Kidney epithelial cell (primary cell): ENCODE measurements around the gene CTLA4. TPM values are rescaled to one million over a fixed set of nuclear protein-coding genes. Genes with fewer than 3 reads are reported as not detected.

Experiments
- DNase-seq: peaks from one replicate; pipeline ENCODE4 v3.0.0-alpha.2; 2010; ENCODE audit warnings: low read depth
- H3K27me3 ChIP-seq: 2 replicates; pipeline ENCODE4 v1.6.0; 2011; ENCODE audit warnings: low read length; ENCODE audit not compliant: control insufficient read depth, insufficient read depth
- H3K36me3 ChIP-seq: 2 replicates; pipeline ENCODE4 v1.5.1; 2011; ENCODE audit warnings: low read length; ENCODE audit not compliant: control insufficient read depth, insufficient read depth
- H3K4me3 ChIP-seq: 2 replicates; pipeline ENCODE4 v1.5.1; 2011; ENCODE audit warnings: low read depth, mild to moderate bottlenecking, control low read depth, low read length
- total RNA-seq: library from RNA; depleted of rRNA; stranded (reverse); fragments of >200 nt; gene quantifications from 2 replicates; pipeline ENCODE4 v1.2.3, GENCODE V29; 2015
- TF ChIP-seq, protein P1 (sequence below): IDR thresholded peaks from 2 replicates; pipeline ENCODE4 v1.5.1; 2011; ENCODE audit warnings: mild to moderate bottlenecking, moderate library complexity, low read length, control low read depth, inconsistent platforms; ENCODE audit not compliant: insufficient read depth, poor library complexity, severe bottlenecking

The CTLA4 gene
- total RNA-seq, 1 donor from 2014 or later = not detected

GRCh38 chr2:203870481-203870880 lies 2.9 kb downstream of the CTLA4 start:
- no peak for DNase-seq
- peaks cover 2% of the 10 kb centered on the region for H3K27me3 ChIP-seq
- no peaks in the 10 kb centered on the region for H3K36me3 ChIP-seq
- no peak overlapping the region for H3K4me3 ChIP-seq
- TF ChIP-seq, protein P1, sequence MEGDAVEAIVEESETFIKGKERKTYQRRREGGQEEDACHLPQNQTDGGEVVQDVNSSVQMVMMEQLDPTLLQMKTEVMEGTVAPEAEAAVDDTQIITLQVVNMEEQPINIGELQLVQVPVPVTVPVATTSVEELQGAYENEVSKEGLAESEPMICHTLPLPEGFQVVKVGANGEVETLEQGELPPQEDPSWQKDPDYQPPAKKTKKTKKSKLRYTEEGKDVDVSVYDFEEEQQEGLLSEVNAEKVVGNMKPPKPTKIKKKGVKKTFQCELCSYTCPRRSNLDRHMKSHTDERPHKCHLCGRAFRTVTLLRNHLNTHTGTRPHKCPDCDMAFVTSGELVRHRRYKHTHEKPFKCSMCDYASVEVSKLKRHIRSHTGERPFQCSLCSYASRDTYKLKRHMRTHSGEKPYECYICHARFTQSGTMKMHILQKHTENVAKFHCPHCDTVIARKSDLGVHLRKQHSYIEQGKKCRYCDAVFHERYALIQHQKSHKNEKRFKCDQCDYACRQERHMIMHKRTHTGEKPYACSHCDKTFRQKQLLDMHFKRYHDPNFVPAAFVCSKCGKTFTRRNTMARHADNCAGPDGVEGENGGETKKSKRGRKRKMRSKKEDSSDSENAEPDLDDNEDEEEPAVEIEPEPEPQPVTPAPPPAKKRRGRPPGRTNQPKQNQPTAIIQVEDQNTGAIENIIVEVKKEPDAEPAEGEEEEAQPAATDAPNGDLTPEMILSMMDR = no peak

DNA sequence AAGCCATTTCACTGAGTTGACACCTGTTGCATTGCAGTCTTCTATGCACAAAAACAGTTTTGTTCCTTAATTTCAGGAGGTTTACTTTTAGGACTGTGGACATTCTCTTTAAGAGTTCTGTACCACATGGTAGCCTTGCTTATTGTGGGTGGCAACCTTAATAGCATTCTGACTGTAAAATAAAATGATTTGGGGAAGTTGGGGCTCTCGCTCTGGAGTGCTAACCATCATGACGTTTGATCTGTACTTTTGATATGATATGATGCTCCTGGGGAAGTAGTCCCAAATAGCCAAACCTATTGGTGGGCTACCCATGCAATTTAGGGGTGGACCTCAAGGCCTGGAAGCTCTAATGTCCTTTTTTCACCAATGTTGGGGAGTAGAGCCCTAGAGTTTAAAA lies 3.4 kb downstream of the CTLA4 start:
- Histone ChIP-seq H3K27me3 (peaks cover 2% of the 10 kb centered on the region), H3K36me3 (no peaks in the 10 kb centered on the region), H3K4me3 (no peak overlapping the region)
- TF ChIP-seq, protein P1 = no peak
- DNase-seq = no peak

- Histone ChIP-seq H3K27me3 (peaks cover under 1% of the 10 kb centered on the region), H3K36me3 (no peaks in the 10 kb centered on the region), H3K4me3 (no peak overlapping the region)
- TF ChIP-seq, protein P1 = no peak
- DNase-seq = no peak
Measured at GRCh38 chr2:203871371-203871983, 3.9 kb downstream of the CTLA4 start.

DNA sequence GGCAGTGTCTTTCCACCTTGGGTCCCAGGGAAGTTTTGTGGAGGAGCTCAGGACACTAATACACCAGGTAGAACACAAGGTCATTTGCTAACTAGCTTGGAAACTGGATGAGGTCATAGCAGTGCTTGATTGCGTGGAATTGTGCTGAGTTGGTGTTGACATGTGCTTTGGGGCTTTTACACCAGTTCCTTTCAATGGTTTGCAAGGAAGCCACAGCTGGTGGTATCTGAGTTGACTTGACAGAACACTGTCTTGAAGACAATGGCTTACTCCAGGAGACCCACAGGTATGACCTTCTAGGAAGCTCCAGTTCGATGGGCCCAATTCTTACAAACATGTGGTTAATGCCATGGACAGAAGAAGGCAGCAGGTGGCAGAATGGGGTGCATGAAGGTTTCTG lies 5.9 kb downstream of the CTLA4 start:
- Histone ChIP-seq H3K27me3 (no peaks in the 10 kb centered on the region), H3K36me3 (no peaks in the 10 kb centered on the region), H3K4me3 (no peak overlapping the region)
- TF ChIP-seq, protein P1 = no peak
- DNase-seq = no peak

- TF ChIP-seq, protein P1 = no peak
- Histone ChIP-seq H3K4me3 (no peak overlapping the region), H3K36me3 (no peaks in the 10 kb centered on the region), H3K27me3 (no peaks in the 10 kb centered on the region)
- DNase-seq = no peak
Measured at GRCh38 chr2:203873921-203874631, 6.5 kb downstream of the CTLA4 start.

- TF ChIP-seq, protein P1 = no peak
- H3K27me3 ChIP-seq = no peaks in the 10 kb centered on the region
- DNase-seq = no peak
- H3K36me3 ChIP-seq = no peaks in the 10 kb centered on the region
- no peak overlapping the region for H3K4me3 ChIP-seq
Measured at GRCh38 chr2:203875471-203875870, 7.9 kb downstream of the CTLA4 start.
